Measurements from ENCODE around the gene STK35. TPM values are rescaled to one million over a fixed set of nuclear protein-coding genes. Genes with fewer than 3 reads are reported as not detected.
A peak's percentile ranks its signal among the peaks of the same experiment; 100 is the strongest.

The STK35 gene
- total and polyA plus RNA-seq, 2 of the 13 experiments (the other 11 are each of a cell fraction or from before 2014, with no cell fraction given) = 27.4 to 29.8 TPM

- intact Hi-C loops (cut with micrococcal nuclease; ENCODE audit: unreplicated experiment) (no loop called here), in situ Hi-C loops (cut with HindIII; ENCODE audit: extremely low pct_ligation_motif_present, low pct_unique_long_range_greater_than_20kb) (no loop called here)
- Histone ChIP-seq H4K20me1 (ENCODE audit: insufficient read depth, low read length) (peaks cover 47% of the 10 kb centered on the region), H3K4me2 (ENCODE audit: low read depth, low read length) (no peak overlapping the region), H3K4me1 (ENCODE audit: insufficient read depth, low read length) (no peaks in the 10 kb centered on the region), H3K79me2 (ENCODE audit: insufficient read depth, low read length) (peaks cover 96% of the 10 kb centered on the region), H3K36me3 (replicated peaks in 1 of 2; ENCODE audit: control insufficient read depth in 1 of 2, insufficient read depth in 2 of 2, low read length in 2 of 2) (peaks cover 43 to 84% of the 10 kb centered on the region in 2 experiments), H3K9me3 (ENCODE audit: low read length) (no peaks in the 10 kb centered on the region), H3K9ac (ENCODE audit: insufficient read depth, low read depth, low read length) (no peak overlapping the region), H2AFZ (ENCODE audit: low read length) (no peak overlapping the region), H3K4me3 (replicated peaks in 1 of 3; ENCODE audit: insufficient read depth in 1 of 3, low read depth in 2 of 3, low read length in 3 of 3) (no peak overlapping the region), H3K27ac (ENCODE audit: extremely low read length, insufficient read depth, low read length) (no peak overlapping the region), H3K27me3 (ENCODE audit: control insufficient read depth in 1 of 2, insufficient read depth in 2 of 2, low read length in 2 of 2) (no peaks in the 10 kb centered on the region)
- ChIA-PET CTCF (ENCODE audit: low intra/inter-chr PET ratio, low total read pairs) (no interaction called here), POLR2A (no interaction called here)
- FAIRE-seq = no peak
- no peak for TF ChIP-seq FOXO1 (CRISPR knock-in tag; IDR thresholded peaks at IDR 0.05)
- peak; percentile 37; the same call in 1 of the 2 replicates for TF ChIP-seq ZNF891 (CRISPR knock-in tag; IDR thresholded peaks at IDR 0.05)
- no peak for TF ChIP-seq RORA (CRISPR knock-in tag; IDR thresholded peaks at IDR 0.05)
- TF ChIP-seq POLR2A (IDR thresholded peaks at IDR 0.05; ENCODE audit: insufficient read depth in 1 of 2, low read depth in 2 of 2, low read length in 2 of 2) = peak in 1 of 2 experiments; percentile 7; a peak in 1 of 4 replicates
- no TSS peak for BruUV-seq (replicated peaks)
- DNase-seq (ENCODE audit: low spot score) = no peak
- ATAC-seq = no peak
- over 99% methylated on average over 7 of the region's 7 CpGs for WGBS (ENCODE audit: low lambda C conversion rate)
These were observed 24.0 kb downstream of the STK35 start for GRCh38 chr20:2125474-2126112.

DNA sequence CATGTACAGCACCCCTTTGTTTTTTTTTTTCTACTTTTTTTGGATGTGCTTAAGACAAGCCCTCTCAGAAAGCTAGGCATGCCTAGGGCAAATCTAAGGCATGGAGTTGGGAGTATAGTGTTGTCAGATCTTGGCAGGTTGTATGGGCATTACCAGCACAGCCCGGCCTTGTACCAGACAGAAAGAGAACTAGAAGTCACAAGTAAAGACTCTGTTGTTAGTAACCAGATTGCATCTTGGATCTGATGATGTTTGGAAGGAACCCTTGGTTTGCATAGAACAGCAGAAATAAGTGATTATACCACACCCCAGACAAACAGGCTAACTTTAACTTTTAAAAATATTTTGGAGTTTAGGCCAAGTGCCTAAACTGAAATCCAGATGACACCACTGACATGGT lies 25.6 kb downstream of the STK35 start:
- FAIRE-seq (no peak), ATAC-seq (no peak), DNase-seq (ENCODE audit: low spot score) (no peak)
- no peak overlapping the region for H3K27ac ChIP-seq (ENCODE audit: extremely low read length, insufficient read depth, low read length)
- H3K4me3 ChIP-seq (replicated peaks in 1 of 3; ENCODE audit: insufficient read depth in 1 of 3, low read depth in 2 of 3, low read length in 3 of 3) = no peak overlapping the region
- peaks cover 44 to 75% of the 10 kb centered on the region in 2 experiments for H3K36me3 ChIP-seq (replicated peaks in 1 of 2; ENCODE audit: control insufficient read depth in 1 of 2, insufficient read depth in 2 of 2, low read length in 2 of 2)
- in situ Hi-C loops (cut with HindIII; ENCODE audit: extremely low pct_ligation_motif_present, low pct_unique_long_range_greater_than_20kb) (no loop called here), intact Hi-C loops (cut with micrococcal nuclease; ENCODE audit: unreplicated experiment) (no loop called here)
- POLR2A ChIA-PET = no interaction called here
- no peak overlapping the region for H3K4me2 ChIP-seq (ENCODE audit: low read depth, low read length)
- H4K20me1 ChIP-seq (ENCODE audit: insufficient read depth, low read length) = peaks cover 52% of the 10 kb centered on the region
- H3K27me3 ChIP-seq (ENCODE audit: control insufficient read depth in 1 of 2, insufficient read depth in 2 of 2, low read length in 2 of 2) = no peaks in the 10 kb centered on the region
- BruUV-seq (replicated peaks) = no TSS peak
- CTCF ChIA-PET (ENCODE audit: low intra/inter-chr PET ratio, low total read pairs) = no interaction called here
- no peaks in the 10 kb centered on the region for H3K9me3 ChIP-seq (ENCODE audit: low read length)
- 100% methylated on average over 1 of the region's 1 CpG for WGBS (ENCODE audit: low lambda C conversion rate)
- no peak overlapping the region for H3K9ac ChIP-seq (ENCODE audit: insufficient read depth, low read depth, low read length)
- peaks cover 91% of the 10 kb centered on the region for H3K79me2 ChIP-seq (ENCODE audit: insufficient read depth, low read length)
- no peaks in the 10 kb centered on the region for H3K4me1 ChIP-seq (ENCODE audit: insufficient read depth, low read length)
- H2AFZ ChIP-seq (ENCODE audit: low read length) = no peak overlapping the region
- TF ChIP-seq RFX3 (CRISPR knock-in tag; IDR thresholded peaks at IDR 0.05) (no peak), ZNF256 (CRISPR knock-in tag; conservative IDR thresholded peaks at IDR 0.05) (no peak), ZNF138 (CRISPR knock-in tag; IDR thresholded peaks at IDR 0.05; ENCODE audit: low read depth) (no peak), MXD4 (CRISPR knock-in tag; IDR thresholded peaks at IDR 0.05) (no peak), ZFAT (CRISPR knock-in tag; conservative IDR thresholded peaks at IDR 0.05) (no peak), ZNF282 (IDR thresholded peaks at IDR 0.05; ENCODE audit: partially characterized antibody) (no peak), ZNF343 (CRISPR knock-in tag; IDR thresholded peaks at IDR 0.05) (no peak)
- TF ChIP-seq, protein P1, sequence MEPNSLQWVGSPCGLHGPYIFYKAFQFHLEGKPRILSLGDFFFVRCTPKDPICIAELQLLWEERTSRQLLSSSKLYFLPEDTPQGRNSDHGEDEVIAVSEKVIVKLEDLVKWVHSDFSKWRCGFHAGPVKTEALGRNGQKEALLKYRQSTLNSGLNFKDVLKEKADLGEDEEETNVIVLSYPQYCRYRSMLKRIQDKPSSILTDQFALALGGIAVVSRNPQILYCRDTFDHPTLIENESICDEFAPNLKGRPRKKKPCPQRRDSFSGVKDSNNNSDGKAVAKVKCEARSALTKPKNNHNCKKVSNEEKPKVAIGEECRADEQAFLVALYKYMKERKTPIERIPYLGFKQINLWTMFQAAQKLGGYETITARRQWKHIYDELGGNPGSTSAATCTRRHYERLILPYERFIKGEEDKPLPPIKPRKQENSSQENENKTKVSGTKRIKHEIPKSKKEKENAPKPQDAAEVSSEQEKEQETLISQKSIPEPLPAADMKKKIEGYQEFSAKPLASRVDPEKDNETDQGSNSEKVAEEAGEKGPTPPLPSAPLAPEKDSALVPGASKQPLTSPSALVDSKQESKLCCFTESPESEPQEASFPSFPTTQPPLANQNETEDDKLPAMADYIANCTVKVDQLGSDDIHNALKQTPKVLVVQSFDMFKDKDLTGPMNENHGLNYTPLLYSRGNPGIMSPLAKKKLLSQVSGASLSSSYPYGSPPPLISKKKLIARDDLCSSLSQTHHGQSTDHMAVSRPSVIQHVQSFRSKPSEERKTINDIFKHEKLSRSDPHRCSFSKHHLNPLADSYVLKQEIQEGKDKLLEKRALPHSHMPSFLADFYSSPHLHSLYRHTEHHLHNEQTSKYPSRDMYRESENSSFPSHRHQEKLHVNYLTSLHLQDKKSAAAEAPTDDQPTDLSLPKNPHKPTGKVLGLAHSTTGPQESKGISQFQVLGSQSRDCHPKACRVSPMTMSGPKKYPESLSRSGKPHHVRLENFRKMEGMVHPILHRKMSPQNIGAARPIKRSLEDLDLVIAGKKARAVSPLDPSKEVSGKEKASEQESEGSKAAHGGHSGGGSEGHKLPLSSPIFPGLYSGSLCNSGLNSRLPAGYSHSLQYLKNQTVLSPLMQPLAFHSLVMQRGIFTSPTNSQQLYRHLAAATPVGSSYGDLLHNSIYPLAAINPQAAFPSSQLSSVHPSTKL (CRISPR knock-in tag; IDR thresholded peaks at IDR 0.05) = no peak
- TF ChIP-seq, protein P2, sequence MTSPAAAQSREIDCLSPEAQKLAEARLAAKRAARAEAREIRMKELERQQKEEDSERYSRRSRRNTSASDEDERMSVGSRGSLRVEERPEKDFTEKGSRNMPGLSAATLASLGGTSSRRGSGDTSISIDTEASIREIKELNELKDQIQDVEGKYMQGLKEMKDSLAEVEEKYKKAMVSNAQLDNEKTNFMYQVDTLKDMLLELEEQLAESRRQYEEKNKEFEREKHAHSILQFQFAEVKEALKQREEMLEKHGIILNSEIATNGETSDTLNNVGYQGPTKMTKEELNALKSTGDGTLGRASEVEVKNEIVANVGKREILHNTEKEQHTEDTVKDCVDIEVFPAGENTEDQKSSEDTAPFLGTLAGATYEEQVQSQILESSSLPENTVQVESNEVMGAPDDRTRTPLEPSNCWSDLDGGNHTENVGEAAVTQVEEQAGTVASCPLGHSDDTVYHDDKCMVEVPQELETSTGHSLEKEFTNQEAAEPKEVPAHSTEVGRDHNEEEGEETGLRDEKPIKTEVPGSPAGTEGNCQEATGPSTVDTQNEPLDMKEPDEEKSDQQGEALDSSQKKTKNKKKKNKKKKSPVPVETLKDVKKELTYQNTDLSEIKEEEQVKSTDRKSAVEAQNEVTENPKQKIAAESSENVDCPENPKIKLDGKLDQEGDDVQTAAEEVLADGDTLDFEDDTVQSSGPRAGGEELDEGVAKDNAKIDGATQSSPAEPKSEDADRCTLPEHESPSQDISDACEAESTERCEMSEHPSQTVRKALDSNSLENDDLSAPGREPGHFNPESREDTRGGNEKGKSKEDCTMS (CRISPR knock-in tag; conservative IDR thresholded peaks at IDR 0.05) = no peak

Measured in HepG2 (cell line).